Stimulated activated CD4-positive, alpha-beta T cell treated with anti-CD3 and anti-CD28 coated beads, TNF-alpha, amount 100 ng/mL, for 1 hour (primary cell): ENCODE measurements around the gene YWHAE.
A peak's percentile ranks its signal among the peaks of the same experiment; 100 is the strongest.
"Not testable (repeated sequence)": the region's sequence is repeated elsewhere in the genome, so short reads cannot be mapped to it uniquely, and the experiment has no call there.

Experiments used
- DNase-seq, 3 donors: peaks; one replicate each; pipeline ENCODE4 v3.0.0-alpha.2; 2020; ENCODE audit warnings: low read depth in 3 of 3, low spot score in 1 of 3

The YWHAE gene

GRCh38 chr17:1399679-1400512 lies at the start of gene YWHAE:
TSS of gene YWHAE (minus strand) at chr17:1400222. CDS start at chr17:1400110, 112 bp downstream.
- peak; percentile 86 to 95 (median 89) for DNase-seq

GRCh38 chr17:1449412-1449967 lies 49.5 kb upstream of the YWHAE start:
- DNase-seq, result no peak

DNA sequence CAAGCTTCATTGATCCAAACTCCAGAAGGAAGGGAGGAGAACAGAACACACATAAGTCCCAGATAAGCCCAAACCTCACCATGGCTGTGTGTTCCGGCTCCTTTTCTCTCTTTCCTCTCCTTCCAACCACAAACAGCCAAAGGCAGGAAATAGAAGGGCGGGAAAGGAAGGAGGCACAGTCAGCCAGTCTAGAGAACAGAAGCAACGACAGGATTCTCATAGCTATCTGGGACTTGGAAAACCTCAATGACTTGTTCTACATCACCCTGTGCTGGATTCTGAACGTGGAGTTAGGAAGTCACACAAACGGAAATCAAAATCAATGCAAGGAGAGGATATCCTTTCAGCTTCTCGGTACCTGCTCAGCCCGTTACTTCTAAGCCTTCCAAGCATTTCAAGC lies 47.0 kb upstream of the YWHAE start:
- DNase-seq, result no peak

DNA sequence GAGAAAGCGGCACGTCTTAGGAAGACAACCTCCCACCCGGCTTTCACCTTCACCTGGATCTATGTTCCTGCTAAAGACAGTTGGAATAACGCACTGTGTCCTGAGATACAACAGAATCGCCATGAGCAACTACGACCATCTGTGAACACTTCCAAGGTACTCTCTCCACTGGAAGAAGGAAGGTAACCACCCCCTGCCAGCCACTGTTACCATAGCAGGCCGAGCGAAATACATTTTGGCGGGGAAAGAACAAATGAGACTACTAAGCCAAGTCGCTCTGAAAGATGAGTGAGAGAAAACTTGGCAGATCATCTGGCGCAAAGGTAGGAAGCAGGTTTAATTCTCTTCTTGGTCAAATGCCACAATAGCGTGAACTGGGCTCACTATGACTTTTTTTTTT lies 46.2 kb upstream of the YWHAE start:
- no peak for DNase-seq

- DNase-seq, result not testable (repeated sequence)
Observed at GRCh38 chr17:1445695-1446094, 45.7 kb upstream of the YWHAE start.

GRCh38 chr17:1442721-1443120 lies 42.7 kb upstream of the YWHAE start:
- DNase-seq, result not testable (repeated sequence)

DNA sequence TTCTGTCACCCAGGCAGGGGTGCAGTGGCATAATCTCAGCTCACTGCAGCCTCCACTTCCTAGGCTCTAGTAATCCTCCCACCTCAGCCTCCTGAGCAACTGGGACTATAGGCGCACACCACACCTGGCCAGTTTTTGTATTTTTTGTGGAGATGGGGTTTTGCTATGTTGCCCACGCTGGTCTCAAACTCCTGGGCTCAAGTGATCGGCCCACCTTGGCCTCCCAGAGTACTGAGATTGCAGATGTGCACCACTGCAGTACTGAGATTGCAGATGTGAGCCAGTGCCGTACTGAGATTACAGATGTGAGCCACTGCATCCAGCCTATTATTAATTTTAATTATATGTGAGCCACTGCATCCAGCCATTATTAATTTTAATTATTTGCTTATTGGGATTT lies 42.2 kb upstream of the YWHAE start:
- no peak for DNase-seq

- DNase-seq, result no peak
Observed at GRCh38 chr17:1440921-1441320, 40.9 kb upstream of the YWHAE start.

- DNase-seq, result no peak
Observed at GRCh38 chr17:1438593-1439083, 38.6 kb upstream of the YWHAE start.

DNA sequence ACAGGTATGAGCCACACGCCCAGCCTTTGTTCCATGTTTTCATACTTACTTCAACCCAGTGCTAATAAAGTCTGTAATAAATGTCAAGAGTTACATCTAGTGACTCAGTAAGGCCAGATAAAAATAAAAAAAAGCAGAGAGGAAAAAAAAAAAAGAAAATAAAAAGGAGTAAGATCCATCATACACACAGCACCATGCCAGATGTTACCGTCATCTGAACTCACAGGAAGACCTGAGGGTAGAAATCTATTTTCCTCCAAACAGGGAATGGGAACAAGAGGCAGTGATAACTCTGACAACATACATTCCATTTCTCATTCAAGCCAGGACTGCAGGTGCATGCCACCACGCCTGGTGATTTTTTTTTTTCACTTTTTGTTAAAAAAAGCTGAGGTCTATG lies 35.3 kb upstream of the YWHAE start:
- DNase-seq, result no peak

GRCh38 chr17:1434150-1434549 lies 34.1 kb upstream of the YWHAE start:
- DNase-seq, result no peak

- DNase-seq, result no peak
Observed at GRCh38 chr17:1431631-1432104, 31.6 kb upstream of the YWHAE start.

- no peak for DNase-seq
Observed at GRCh38 chr17:1423456-1424135, 23.6 kb upstream of the YWHAE start.

DNA sequence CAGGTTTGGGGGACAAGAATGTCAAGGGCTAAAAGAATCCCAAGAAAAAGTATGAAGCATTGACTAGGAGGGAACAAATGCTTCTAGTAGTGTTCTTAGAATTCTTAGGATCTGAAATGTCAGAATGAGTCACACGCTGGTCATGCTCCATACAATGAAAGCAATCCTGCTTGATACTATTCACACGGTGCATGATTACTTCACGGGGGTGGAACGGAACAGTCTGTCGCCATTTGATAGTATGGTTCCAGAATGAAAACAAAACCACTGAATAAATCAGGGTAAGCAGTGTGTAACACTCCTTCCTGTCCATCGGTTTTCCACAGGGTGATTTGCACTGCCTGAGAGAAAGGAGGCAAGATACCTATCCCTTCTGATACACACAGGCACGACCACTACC lies 22.9 kb upstream of the YWHAE start:
- no peak for DNase-seq

DNA sequence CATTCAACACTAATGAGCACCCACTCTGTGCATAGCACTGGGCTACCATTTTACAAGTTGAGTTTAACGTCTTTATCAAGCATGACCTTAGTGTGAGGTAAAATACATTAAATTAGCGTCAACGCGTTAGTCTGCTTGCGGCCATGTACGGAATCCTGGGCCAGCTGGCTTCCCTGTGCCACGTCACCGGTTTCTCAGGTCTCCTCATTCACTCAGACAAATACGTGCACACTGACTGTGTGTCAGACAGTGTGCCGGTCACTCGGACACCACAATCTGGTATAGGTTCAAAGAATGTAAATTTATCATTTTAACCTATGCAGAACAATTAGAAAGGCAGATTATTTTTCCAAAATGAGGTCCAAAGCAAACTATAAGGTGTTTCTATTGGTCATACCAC lies 21.4 kb upstream of the YWHAE start:
- no peak for DNase-seq

DNA sequence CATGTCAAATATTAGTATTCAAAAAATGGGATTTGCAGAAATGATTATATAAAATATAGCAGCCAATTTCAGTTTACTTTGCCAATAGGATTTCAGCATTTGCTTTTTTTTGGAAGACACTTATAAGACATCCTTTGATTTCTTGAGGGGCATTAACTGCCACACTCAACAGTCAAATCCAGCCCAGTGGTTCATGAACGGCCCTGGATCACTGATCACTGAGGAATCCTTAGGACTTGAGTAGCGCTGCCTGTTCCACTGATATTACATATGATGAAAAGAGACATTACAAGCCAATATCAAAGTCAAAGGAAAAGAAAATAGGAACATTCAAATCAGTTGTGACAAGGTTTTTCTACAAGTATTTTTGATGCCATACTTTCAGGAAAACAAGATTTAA lies 21.0 kb upstream of the YWHAE start:
- no peak for DNase-seq

DNA sequence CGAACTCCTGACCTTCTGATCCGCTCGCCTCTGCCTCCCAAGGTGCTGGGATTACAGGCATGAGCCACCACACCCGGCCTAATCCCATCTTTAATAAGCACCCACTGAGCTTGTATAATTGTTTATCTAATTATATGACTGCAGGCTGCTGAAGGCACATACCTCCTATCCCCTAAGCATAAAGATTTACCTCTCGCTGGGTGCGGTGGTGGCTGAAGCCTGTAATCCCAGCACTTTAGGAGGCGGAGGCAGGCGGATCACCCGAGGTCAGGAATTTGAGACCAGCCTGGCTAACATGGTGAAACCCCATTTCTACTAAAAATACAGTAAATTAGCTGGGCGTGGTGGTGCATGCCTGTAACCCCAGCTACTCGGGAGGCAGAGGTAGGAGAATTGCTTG lies 20.1 kb upstream of the YWHAE start:
- DNase-seq, result no peak

DNA sequence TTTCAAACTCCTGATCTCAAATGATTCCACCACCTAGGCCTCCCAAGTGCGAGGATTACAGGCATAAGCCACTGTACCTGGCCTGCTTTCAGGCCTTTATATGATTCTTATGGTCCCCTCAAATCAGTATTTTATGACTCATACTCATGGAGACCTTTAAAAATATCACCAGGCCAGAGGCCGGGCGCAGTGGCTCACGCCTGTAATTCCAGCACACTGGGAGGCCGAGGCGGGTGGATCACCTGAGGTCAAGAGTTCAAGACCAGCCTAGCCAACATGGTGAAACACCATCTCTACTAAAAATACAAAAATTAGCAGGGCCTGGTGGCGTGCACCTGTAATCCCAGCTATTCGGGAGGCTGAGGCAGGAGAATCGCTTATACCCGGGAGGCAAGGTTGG lies 18.5 kb upstream of the YWHAE start:
- not testable (repeated sequence) for DNase-seq

DNA sequence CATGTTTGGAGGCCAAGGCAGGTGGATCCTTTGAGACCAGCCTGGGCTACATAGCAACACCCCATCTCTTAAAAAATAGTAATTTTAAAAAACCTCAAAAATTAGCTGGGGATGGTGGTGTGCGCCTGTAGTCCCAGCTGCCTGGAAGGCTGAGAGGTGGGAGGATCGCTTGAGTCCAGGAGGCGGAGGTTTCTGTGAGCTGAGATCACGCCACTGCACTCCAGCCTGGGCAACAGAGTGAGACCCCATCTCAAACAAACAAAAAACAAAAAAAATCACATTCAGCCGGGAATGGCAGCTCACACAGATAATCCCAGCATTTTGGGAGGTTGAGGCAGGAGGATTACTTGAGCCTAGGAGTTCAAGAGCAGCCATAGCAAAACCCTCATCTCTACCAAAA lies 16.4 kb upstream of the YWHAE start:
- DNase-seq, result no peak

DNA sequence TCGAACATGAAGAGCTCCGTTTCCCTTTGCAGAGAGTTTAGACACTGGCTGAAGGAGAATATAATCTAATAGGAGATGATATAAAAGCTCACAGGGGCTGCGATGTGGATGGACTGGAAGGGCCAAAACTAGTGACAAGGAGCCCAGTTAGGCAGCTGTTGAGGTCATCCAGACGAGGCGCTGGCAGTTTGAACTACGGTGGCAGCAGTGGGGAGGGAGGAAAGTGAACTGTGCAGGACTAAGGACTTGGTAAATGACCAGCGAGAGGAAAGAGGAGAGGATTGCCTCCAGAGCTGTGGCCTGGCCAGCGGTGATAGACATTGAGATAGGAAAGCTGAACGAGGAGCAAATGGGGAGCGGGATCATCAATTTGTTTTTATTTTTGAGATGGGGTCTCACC lies 14.6 kb upstream of the YWHAE start:
- DNase-seq, result no peak

- DNase-seq, result no peak
Observed at GRCh38 chr17:1414001-1414574, 14.1 kb upstream of the YWHAE start.
